ENCODE measurements around the gene PTBP3.
A peak's percentile ranks its signal among the peaks of the same experiment; 100 is the strongest.
"Not testable (repeated sequence)": the region's sequence is repeated elsewhere in the genome, so short reads cannot be mapped to it uniquely, and the experiment has no call there.

PTBP3 gene

DNA sequence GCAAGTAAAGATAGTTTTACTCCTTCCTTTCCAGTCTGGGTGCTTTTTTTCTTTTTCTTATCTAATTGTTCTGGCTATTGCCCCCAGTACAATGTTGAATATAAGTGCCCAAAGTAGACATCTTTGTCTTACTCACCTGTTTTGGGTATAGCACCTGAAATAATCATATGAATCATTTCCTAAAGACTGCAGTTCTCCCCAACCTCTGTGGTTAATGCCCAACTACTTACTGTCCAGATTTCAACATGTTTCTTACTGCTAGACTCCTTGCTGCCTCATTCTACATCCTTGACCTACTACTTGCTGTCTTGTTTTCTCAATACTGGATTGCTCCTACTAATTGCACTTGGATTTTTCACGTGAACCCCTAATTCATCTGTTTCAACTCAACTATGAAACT lies 37.6 kb upstream of the PTBP3 start:
- no peak for DNase-seq (ENCODE audit: insufficient read length, low spot score)
- no peak for FAIRE-seq
- no peak for TF ChIP-seq POLR2A (IDR thresholded peaks at IDR 0.05; ENCODE audit: low read depth, low read length)

GRCh38 chr9:112369817-112370216 lies 36.4 kb upstream of the PTBP3 start:
- no peak for TF ChIP-seq POLR2A (IDR thresholded peaks at IDR 0.05; ENCODE audit: low read depth, low read length)
- DNase-seq (ENCODE audit: insufficient read length, low spot score) (no peak), FAIRE-seq (no peak)

- FAIRE-seq (no peak), DNase-seq (ENCODE audit: insufficient read length, low spot score) (no peak)
- no peak for TF ChIP-seq POLR2A (IDR thresholded peaks at IDR 0.05; ENCODE audit: low read depth, low read length)
Observed at GRCh38 chr9:112367465-112367864, 34.0 kb upstream of the PTBP3 start.

GRCh38 chr9:112366591-112366990 lies 33.2 kb upstream of the PTBP3 start:
- no peak for TF ChIP-seq POLR2A (IDR thresholded peaks at IDR 0.05; ENCODE audit: low read depth, low read length)
- no peak for DNase-seq (ENCODE audit: insufficient read length, low spot score)
- FAIRE-seq: no peak

- not testable (repeated sequence) for FAIRE-seq; DNase-seq (ENCODE audit: insufficient read length, low spot score)
Observed at GRCh38 chr9:112365257-112365656, 31.8 kb upstream of the PTBP3 start.

DNA sequence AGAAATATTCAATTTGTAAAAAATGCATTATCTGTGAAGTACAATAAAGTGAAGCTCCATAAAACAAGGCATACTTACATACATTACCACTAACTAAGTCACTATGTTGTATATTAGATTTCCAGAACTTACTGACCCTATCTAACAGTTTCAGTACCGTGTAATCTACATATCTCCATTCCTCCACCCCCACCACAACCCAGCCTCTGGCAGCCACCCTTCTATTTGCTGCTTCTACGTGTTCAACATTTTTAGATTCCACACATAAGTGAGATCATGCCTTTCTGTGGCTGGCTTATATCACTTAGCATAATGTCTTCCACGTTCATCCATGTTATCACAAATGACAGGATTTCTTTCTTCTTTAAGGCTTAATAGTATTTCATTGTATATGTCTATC lies 31.3 kb upstream of the PTBP3 start:
- DNase-seq (ENCODE audit: insufficient read length, low spot score): no peak
- no peak for TF ChIP-seq POLR2A (IDR thresholded peaks at IDR 0.05; ENCODE audit: low read depth, low read length)
- no peak for FAIRE-seq

DNA sequence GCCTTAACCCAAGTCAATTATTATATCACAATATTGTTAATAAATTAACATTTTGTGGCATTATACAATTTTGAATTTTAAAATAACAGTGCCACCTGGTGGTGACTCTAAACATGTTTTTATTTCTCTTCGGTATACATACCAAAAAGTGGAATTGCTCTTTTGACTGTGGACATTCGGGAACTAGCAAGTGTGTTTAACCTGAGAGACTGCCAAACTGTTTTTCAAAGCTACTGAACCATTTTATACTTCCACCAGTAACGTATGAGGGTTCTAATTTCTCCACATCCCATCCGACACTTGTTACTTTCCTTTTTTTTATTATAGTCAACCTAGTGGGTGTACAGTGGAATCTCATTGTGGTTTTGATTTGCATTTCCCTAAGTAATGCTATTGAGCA lies 28.2 kb upstream of the PTBP3 start:
- DNase-seq (ENCODE audit: insufficient read length, low spot score) (no peak), FAIRE-seq (peak; percentile 76)
- TF ChIP-seq POLR2A (IDR thresholded peaks at IDR 0.05; ENCODE audit: low read depth, low read length): no peak

DNA sequence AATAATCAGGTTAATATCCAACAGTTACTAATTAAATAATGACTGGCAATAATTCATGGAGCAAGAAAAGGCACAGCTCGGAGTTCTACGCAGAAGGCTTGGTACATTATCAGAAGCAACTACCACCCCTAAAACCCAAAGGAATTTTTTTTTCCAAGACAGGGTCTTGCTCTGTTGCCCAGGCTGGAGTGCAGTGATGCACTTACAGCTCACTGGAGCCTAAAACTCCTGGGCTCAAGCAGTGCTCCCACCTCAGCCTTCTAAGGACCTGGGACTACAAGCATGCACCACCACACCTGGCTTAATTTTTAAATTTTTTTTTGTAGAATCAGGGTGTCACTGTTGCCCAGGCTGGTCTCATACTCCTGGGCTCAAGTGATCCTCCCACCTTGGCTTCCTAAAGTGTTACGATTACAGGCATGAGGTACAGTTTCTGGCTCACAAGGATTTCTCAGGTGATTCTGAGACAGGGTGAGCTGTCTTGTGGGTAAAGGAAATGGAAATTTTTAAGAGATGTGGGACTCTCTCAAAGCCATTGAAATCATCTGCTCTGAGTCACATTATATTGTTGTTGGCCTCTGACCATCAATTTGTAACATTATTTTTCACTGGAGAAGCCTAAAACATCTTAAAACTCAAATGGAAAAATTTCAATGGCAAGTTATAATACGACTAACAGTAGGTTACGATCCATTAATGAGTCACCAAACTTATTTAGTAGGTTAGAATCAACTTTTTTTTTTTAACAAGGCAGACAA lies 26.8 kb upstream of the PTBP3 start:
- peak; percentile 74 for FAIRE-seq
- DNase-seq (ENCODE audit: insufficient read length, low spot score): no peak

GRCh38 chr9:112355427-112355897 lies 22.0 kb upstream of the PTBP3 start:
- no peak for FAIRE-seq
- TF ChIP-seq POLR2A (IDR thresholded peaks at IDR 0.05; ENCODE audit: low read depth, low read length): no peak
- no peak for DNase-seq (ENCODE audit: insufficient read length, low spot score)

More for the DNA sequence above, 26.8 kb upstream of the PTBP3 start:
- TF ChIP-seq POLR2A (IDR thresholded peaks at IDR 0.05; ENCODE audit: low read depth, low read length): no peak

DNA sequence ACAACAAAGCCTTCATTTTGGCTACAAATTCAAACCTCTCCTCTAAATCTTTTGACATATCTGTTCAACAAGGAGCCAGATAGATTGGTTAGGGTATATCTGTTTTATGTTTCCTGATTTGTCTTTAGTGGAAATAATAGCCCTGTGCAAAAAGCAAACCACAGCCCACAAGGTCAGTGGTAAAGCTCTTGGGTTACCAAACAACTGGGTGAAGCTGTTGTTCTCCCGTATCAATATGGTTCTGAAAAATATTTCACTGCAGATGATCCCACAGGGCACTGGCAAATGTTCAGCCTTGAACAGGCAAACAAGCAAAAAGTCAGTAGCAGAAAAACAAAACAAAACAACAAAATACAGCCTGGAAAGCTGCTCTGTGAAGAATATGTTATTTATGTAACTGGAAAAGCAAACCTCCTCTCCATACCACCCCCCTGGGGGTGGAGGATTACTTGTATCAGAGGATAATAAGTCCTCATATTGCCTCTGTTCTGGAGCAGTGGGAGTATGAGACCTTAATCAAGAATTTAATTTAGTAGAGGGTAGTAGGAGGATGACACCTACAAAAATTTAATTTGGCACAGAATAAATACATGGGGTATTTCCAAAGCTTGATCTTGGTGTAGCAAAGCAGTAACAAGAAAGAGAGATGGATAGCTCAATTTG lies 20.8 kb upstream of the PTBP3 start:
- FAIRE-seq (no peak), DNase-seq (ENCODE audit: insufficient read length, low spot score) (no peak)
- TF ChIP-seq POLR2A (IDR thresholded peaks at IDR 0.05; ENCODE audit: low read depth, low read length): no peak

DNA sequence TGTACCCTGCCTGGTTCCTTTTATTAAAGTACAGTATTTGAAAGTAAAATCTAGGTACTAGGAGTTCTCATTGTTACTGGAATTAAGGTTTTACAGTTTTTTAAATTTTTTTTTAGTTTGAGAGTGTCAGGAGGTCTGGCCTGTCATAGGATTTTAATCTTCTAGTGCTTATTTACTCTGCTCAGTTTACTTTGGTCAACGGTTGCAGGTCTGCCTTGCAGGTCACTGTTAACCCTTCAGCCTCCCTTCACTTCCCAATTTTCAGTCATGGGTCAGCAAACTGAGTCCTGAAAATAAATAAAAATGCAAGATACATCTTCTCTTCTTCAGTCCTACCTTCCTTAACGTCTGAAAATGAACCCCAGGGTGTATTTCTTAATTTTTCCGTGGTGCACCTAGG lies 18.8 kb upstream of the PTBP3 start:
- FAIRE-seq (no peak), DNase-seq (ENCODE audit: insufficient read length, low spot score) (no peak)
- TF ChIP-seq POLR2A (IDR thresholded peaks at IDR 0.05; ENCODE audit: low read depth, low read length): no peak

DNA sequence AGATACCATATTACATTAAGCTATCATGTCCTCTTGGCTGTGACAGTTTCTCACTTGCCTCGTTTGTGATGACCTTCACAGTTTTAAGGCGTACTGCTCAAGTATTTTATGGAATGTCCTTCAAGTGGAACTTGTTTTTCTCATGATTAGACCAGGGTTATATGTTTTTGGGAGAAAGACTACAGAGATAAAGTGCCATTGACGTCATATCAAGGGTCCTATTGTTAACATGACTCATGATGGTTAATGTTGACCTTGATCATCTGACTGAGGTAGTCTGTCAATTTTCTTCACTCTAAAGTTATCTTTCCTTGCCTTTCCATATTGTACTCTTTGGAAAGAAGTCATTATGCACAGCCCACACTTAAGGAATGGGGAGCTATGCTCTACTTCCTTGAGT lies 17.8 kb upstream of the PTBP3 start:
- peak; percentile 43 for FAIRE-seq
- TF ChIP-seq POLR2A (IDR thresholded peaks at IDR 0.05; ENCODE audit: low read depth, low read length): no peak
- DNase-seq (ENCODE audit: insufficient read length, low spot score): no peak

DNA sequence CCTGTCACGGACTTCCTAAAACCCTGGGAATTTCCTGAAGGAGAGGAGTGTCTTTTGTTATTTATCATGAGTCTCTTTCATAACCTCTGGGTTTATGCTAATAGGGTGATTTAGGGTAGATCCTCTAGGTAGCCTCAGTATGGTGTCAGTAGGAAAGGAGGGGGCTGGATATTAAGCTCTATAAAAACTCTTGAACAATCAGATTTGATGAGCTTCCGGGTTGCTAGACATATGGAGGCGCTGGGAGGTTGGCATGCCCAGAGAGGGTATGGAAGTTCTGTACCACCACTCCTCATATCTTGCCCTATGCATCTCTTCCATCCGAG lies 15.6 kb upstream of the PTBP3 start:
- DNase-seq (ENCODE audit: insufficient read length, low spot score) (no peak), FAIRE-seq (no peak)
- TF ChIP-seq POLR2A (IDR thresholded peaks at IDR 0.05; ENCODE audit: low read depth, low read length): no peak

GRCh38 chr9:112348257-112349007 lies 15.0 kb upstream of the PTBP3 start:
- TF ChIP-seq POLR2A (IDR thresholded peaks at IDR 0.05; ENCODE audit: low read depth, low read length): no peak
- DNase-seq (ENCODE audit: insufficient read length, low spot score) (peak; percentile 46), FAIRE-seq (peak; percentile 99)
